ENCODE measurements around the gene TXNDC8. TPM values are rescaled to one million over a fixed set of nuclear protein-coding genes. Genes with fewer than 3 reads are reported as not detected.

TXNDC8 gene
- total and polyA plus RNA-seq, 2 experiments from 2014 or later = not detected

DNA sequence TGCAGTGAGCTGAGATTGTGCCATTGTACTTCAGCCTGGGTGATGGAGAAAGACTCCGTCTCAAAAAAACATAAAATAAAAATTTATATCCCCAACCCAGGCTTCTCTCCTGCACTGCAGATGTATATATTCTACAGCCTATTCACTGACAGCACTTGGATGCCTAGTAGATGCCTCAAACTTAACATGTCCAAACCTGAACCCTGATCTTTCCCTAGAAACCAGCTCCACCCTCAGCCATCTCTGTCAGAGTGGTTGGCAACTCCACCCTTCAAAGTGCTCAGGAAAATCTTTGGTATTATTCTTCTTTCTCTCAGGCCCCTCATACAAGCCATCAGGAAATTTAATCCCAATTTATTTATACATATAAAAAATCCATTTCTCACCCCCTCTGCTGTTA, 44.4 kb downstream of the TXNDC8 start:
- Histone ChIP-seq H3K9me3 (ENCODE audit: low read depth) (no peaks in the 10 kb centered on the region), H3K79me2 (no peaks in the 10 kb centered on the region), H2AFZ (no peak overlapping the region), H3K4me2 (no peak overlapping the region), H3K4me3 (no peak overlapping the region), H4K20me1 (ENCODE audit: insufficient read depth, poor library complexity, severe bottlenecking) (no peaks in the 10 kb centered on the region), H3K27ac (no peak overlapping the region), H3K4me1 (ENCODE audit: insufficient read depth) (no peaks in the 10 kb centered on the region), H3K36me3 (replicated peaks; ENCODE audit: insufficient read depth, low read depth) (no peaks in the 10 kb centered on the region), H3K9me2 (replicated peaks; ENCODE audit: insufficient read depth) (no peaks in the 10 kb centered on the region), H3K27me3 (no peaks in the 10 kb centered on the region)
- TF ChIP-seq, protein P1, sequence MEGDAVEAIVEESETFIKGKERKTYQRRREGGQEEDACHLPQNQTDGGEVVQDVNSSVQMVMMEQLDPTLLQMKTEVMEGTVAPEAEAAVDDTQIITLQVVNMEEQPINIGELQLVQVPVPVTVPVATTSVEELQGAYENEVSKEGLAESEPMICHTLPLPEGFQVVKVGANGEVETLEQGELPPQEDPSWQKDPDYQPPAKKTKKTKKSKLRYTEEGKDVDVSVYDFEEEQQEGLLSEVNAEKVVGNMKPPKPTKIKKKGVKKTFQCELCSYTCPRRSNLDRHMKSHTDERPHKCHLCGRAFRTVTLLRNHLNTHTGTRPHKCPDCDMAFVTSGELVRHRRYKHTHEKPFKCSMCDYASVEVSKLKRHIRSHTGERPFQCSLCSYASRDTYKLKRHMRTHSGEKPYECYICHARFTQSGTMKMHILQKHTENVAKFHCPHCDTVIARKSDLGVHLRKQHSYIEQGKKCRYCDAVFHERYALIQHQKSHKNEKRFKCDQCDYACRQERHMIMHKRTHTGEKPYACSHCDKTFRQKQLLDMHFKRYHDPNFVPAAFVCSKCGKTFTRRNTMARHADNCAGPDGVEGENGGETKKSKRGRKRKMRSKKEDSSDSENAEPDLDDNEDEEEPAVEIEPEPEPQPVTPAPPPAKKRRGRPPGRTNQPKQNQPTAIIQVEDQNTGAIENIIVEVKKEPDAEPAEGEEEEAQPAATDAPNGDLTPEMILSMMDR (IDR thresholded peaks at IDR 0.05; ENCODE audit: poor library complexity) = no peak
- TF ChIP-seq EZH2 (IDR thresholded peaks at IDR 0.05; ENCODE audit: borderline replicate concordance) (no peak), EZH2phosphoT487 (IDR thresholded peaks at IDR 0.05; ENCODE audit: low read depth, severe bottlenecking, unreplicated experiment) (no peak)
- DNase-seq (ENCODE audit: low spot score) = no peak
- 88% methylated on average over 1 of the region's 1 CpG for WGBS (ENCODE audit: low lambda C conversion rate, missing lambda C conversion rate)

GRCh38 chr9:110291921-110292557, 45.6 kb downstream of the TXNDC8 start:
- H3K36me3 ChIP-seq (replicated peaks; ENCODE audit: insufficient read depth, low read depth) = no peaks in the 10 kb centered on the region
- no peak overlapping the region for H3K4me3 ChIP-seq
- TF ChIP-seq EZH2 (IDR thresholded peaks at IDR 0.05; ENCODE audit: borderline replicate concordance) (no peak), EZH2phosphoT487 (IDR thresholded peaks at IDR 0.05; ENCODE audit: low read depth, severe bottlenecking, unreplicated experiment) (no peak)
- TF ChIP-seq, protein P1 (IDR thresholded peaks at IDR 0.05; ENCODE audit: poor library complexity) = no peak
- H3K9me2 ChIP-seq (replicated peaks; ENCODE audit: insufficient read depth) = no peaks in the 10 kb centered on the region
- no peak overlapping the region for H3K27ac ChIP-seq
- H3K4me2 ChIP-seq = no peak overlapping the region
- H3K79me2 ChIP-seq = no peaks in the 10 kb centered on the region
- H3K9me3 ChIP-seq (ENCODE audit: low read depth) = no peaks in the 10 kb centered on the region
- no peaks in the 10 kb centered on the region for H3K4me1 ChIP-seq (ENCODE audit: insufficient read depth)
- WGBS (ENCODE audit: low lambda C conversion rate, missing lambda C conversion rate) = 85% methylated on average over 28 of the region's 28 CpGs
- H3K27me3 ChIP-seq = no peaks in the 10 kb centered on the region
- no peak overlapping the region for H2AFZ ChIP-seq
- DNase-seq (ENCODE audit: low spot score) = no peak
- H4K20me1 ChIP-seq (ENCODE audit: insufficient read depth, poor library complexity, severe bottlenecking) = no peaks in the 10 kb centered on the region

DNA sequence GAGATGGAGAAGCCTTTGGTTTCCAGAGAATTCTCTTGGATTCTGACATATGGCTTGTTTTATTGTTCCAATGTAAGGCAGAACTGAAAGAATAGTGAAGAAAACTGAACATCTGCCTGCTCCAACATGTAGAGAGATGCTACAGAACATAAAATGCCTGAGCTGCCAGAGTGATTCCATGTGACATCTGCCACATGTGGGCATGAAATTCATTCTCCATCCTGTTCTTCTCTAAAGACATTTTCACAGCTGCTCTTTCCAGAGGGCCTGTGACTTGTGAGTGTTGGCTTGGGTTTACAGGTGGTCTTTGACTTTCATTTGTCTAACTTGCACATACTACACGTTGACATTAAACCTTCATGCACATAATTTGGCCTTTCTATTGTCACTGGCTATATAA, 47.7 kb downstream of the TXNDC8 start:
- H3K9me2 ChIP-seq (replicated peaks; ENCODE audit: insufficient read depth) = no peaks in the 10 kb centered on the region
- no peaks in the 10 kb centered on the region for H4K20me1 ChIP-seq (ENCODE audit: insufficient read depth, poor library complexity, severe bottlenecking)
- 88% methylated on average over 1 of the region's 1 CpG for WGBS (ENCODE audit: low lambda C conversion rate, missing lambda C conversion rate)
- H3K79me2 ChIP-seq = no peaks in the 10 kb centered on the region
- no peak for DNase-seq (ENCODE audit: low spot score)
- no peak overlapping the region for H2AFZ ChIP-seq
- no peaks in the 10 kb centered on the region for H3K27me3 ChIP-seq
- no peak for TF ChIP-seq EZH2 (IDR thresholded peaks at IDR 0.05; ENCODE audit: borderline replicate concordance)
- no peak for TF ChIP-seq EZH2phosphoT487 (IDR thresholded peaks at IDR 0.05; ENCODE audit: low read depth, severe bottlenecking, unreplicated experiment)
- TF ChIP-seq, protein P1 (IDR thresholded peaks at IDR 0.05; ENCODE audit: poor library complexity) = no peak
- no peaks in the 10 kb centered on the region for H3K4me1 ChIP-seq (ENCODE audit: insufficient read depth)
- H3K4me3 ChIP-seq = no peak overlapping the region
- no peaks in the 10 kb centered on the region for H3K9me3 ChIP-seq (ENCODE audit: low read depth)
- H3K36me3 ChIP-seq (replicated peaks; ENCODE audit: insufficient read depth, low read depth) = no peaks in the 10 kb centered on the region
- no peak overlapping the region for H3K4me2 ChIP-seq
- no peak overlapping the region for H3K27ac ChIP-seq
